ENCODE results near the gene DOCK9.
A peak's percentile ranks its signal among the peaks of the same experiment; 100 is the strongest.

Gene DOCK9

DNA sequence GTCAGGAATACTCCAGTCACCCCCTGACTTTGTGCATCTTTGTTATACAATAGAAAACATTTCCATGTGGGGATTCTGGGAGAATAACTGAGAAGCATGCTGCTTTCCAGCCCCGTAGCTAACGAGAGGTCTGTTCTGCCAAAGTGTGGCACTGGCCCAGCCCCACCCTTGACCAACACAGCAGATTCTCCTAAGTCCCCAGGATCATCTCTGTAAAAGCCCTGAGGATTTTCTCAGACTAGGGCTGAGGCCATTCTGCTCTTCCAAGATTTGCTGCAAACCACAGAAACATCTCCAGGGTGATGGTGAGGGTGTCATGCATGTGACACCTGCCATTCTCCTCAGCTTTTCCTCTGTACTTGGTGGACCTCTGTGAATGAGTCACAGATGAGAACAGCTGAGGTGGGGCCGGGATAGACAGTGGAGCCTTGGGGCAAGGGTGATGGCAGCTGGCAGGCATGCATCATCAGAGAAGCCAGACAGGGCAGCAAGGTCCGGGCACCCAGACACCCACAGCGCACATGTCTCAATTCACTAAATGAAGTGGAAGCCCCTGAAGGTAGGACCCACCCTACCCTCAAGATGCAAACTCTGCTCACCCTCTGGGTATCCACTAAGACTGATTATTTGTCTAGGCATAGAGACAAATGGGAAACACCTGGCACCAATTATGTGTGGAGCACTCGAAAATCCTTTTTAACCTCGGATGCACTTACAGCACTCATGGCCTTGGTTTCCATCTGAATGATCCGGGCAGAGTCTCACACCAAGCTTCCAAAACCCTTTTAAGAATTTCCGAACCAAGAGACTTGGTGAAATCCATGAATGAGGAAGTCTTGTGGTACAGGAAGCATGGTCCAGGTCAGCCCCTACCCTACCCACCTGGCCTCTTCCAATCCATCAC is 20.1 kb upstream of the DOCK9 start:
- no peak overlapping the region for H3K23ac ChIP-seq (ENCODE audit: low read length)
- H2BK12ac ChIP-seq (ENCODE audit: low read length), result no peak overlapping the region
- no peak overlapping the region for H3K27ac ChIP-seq (ENCODE audit: low read depth, low read length)
- no peaks in the 10 kb centered on the region for H3K36me3 ChIP-seq (ENCODE audit: control insufficient read depth in 1 of 2, insufficient read depth in 2 of 2, low read length in 2 of 2)
- no peak overlapping the region for H3K18ac ChIP-seq (ENCODE audit: low read length)
- no peak overlapping the region for H2AK5ac ChIP-seq (ENCODE audit: low read length)
- H3K9me3 ChIP-seq (ENCODE audit: insufficient read depth, low read depth, low read length), result no peaks in the 10 kb centered on the region
- H3K79me2 ChIP-seq (ENCODE audit: control insufficient read depth, insufficient read depth, low read length, poor library complexity), result no peaks in the 10 kb centered on the region
- H3K27me3 ChIP-seq (ENCODE audit: insufficient read depth, low read length), result no peaks in the 10 kb centered on the region
- no peak overlapping the region for H3K9ac ChIP-seq (ENCODE audit: low read length)
- H3K4ac ChIP-seq (ENCODE audit: low read depth, low read length), result no peak overlapping the region
- no peak overlapping the region for H4K8ac ChIP-seq (ENCODE audit: low read depth, low read length)
- H2BK5ac ChIP-seq (ENCODE audit: low read depth, low read length, poor library complexity), result no peak overlapping the region
- peak; percentile 93 to 96 for DNase-seq
- no peak overlapping the region for H3K4me2 ChIP-seq (ENCODE audit: low read length)
- no peak overlapping the region for H3K14ac ChIP-seq (ENCODE audit: low read length)
- no CpG with 5 or more reads among the region's 9 CpGs for WGBS (ENCODE audit: extremely low coverage, insufficient coverage, insufficient read length)
- H2BK120ac ChIP-seq (ENCODE audit: insufficient read depth, low read length, poor library complexity), result no peak overlapping the region
- H3K79me1 ChIP-seq (ENCODE audit: low read length), result no peaks in the 10 kb centered on the region
- H4K91ac ChIP-seq (ENCODE audit: low read depth, low read length), result no peak overlapping the region
- no peak overlapping the region for H2AFZ ChIP-seq (ENCODE audit: insufficient read depth, low read length, poor library complexity)
- H3K4me3 ChIP-seq (ENCODE audit: low read depth, low read length), result no peak overlapping the region
- H4K12ac ChIP-seq (ENCODE audit: low read depth, low read length), result no peak overlapping the region
- H3K4me1 ChIP-seq (ENCODE audit: control insufficient read depth in 1 of 2, insufficient read depth in 2 of 2, low read length in 2 of 2), result peaks cover 0 to 7% of the 10 kb centered on the region in 2 experiments

DNA sequence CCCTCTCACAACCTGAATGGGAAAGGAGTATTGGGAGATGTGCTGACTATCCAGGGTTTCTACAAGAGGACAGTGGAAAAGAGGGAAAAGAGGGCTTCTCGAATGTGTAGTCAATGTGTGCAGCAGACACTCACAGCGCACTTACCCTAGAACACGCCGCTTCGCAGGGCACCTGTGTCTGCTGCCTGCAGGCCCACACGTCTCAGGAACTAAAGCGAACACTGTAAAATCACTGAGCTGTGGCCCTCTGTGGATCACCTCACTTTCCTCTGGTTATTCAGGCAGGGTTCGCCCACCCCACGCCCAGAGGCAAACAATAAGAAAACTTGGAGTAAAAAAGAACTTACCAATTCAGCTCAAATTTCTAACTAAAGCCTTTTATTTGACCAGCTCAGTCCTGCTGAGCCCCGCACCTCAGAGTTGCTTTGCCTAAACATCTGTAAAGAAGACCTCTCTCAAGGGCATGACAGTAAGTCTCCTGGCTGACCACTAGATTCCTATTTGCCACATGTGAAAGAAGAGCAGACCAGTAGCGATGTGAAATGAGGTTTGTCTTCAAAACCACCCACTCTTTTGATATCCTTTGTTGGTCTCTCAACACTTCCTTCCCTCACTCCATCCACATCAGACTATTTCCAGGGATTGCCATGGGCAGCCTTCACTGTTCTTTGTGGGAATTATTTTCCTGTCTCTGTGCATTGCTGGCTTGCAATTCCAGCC is 19.3 kb upstream of the DOCK9 start:
- Histone ChIP-seq H2BK12ac (ENCODE audit: low read length) (no peak overlapping the region), H2AK5ac (ENCODE audit: low read length) (no peak overlapping the region), H2BK120ac (ENCODE audit: insufficient read depth, low read length, poor library complexity) (no peak overlapping the region), H3K27ac (ENCODE audit: low read depth, low read length) (no peak overlapping the region), H4K91ac (ENCODE audit: low read depth, low read length) (no peak overlapping the region), H3K23ac (ENCODE audit: low read length) (no peak overlapping the region), H3K79me2 (ENCODE audit: control insufficient read depth, insufficient read depth, low read length, poor library complexity) (no peaks in the 10 kb centered on the region), H2AFZ (ENCODE audit: insufficient read depth, low read length, poor library complexity) (no peak overlapping the region), H4K8ac (ENCODE audit: low read depth, low read length) (no peak overlapping the region), H3K14ac (ENCODE audit: low read length) (no peak overlapping the region), H3K9ac (ENCODE audit: low read length) (no peak overlapping the region), H3K79me1 (ENCODE audit: low read length) (no peaks in the 10 kb centered on the region), H4K12ac (ENCODE audit: low read depth, low read length) (no peak overlapping the region), H3K9me3 (ENCODE audit: insufficient read depth, low read depth, low read length) (no peaks in the 10 kb centered on the region), H3K4me3 (ENCODE audit: low read depth, low read length) (no peak overlapping the region), H2BK5ac (ENCODE audit: low read depth, low read length, poor library complexity) (no peak overlapping the region), H3K4me1 (ENCODE audit: control insufficient read depth in 1 of 2, insufficient read depth in 2 of 2, low read length in 2 of 2) (peaks cover 0 to 7% of the 10 kb centered on the region in 2 experiments), H3K18ac (ENCODE audit: low read length) (no peak overlapping the region), H3K27me3 (ENCODE audit: insufficient read depth, low read length) (no peaks in the 10 kb centered on the region), H3K4me2 (ENCODE audit: low read length) (no peak overlapping the region), H3K4ac (ENCODE audit: low read depth, low read length) (no peak overlapping the region), H3K36me3 (ENCODE audit: control insufficient read depth in 1 of 2, insufficient read depth in 2 of 2, low read length in 2 of 2) (peaks cover 0 to under 1% of the 10 kb centered on the region in 2 experiments)
- no CpG with 5 or more reads among the region's 11 CpGs for WGBS (ENCODE audit: extremely low coverage, insufficient coverage, insufficient read length)
- DNase-seq, result no peak

DNA sequence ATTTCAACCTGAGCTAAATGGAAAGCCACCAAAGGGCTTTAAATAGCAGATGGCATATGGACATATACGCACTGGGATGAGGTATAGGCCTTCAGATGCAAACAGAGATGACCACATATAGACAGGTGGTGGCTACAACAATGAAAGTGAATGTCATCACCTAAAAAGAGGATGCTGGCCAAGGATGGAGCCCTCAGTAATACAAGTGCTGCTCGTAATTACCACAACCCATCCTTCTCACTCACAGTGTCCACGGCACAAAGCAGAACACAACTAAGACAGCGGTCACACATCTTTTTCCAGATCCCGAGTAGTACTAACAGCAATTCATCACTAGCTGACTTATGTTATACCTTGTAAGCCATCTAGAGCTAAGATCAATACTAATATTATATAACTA is 18.2 kb upstream of the DOCK9 start:
- H3K9ac ChIP-seq (ENCODE audit: low read length), result no peak overlapping the region
- no peak overlapping the region for H3K23ac ChIP-seq (ENCODE audit: low read length)
- H3K4ac ChIP-seq (ENCODE audit: low read depth, low read length), result no peak overlapping the region
- H2BK120ac ChIP-seq (ENCODE audit: insufficient read depth, low read length, poor library complexity), result no peak overlapping the region
- WGBS (ENCODE audit: extremely low coverage, insufficient coverage, insufficient read length), result no CpG with 5 or more reads among the region's 5 CpGs
- H3K27me3 ChIP-seq (ENCODE audit: insufficient read depth, low read length), result no peaks in the 10 kb centered on the region
- H3K4me1 ChIP-seq (ENCODE audit: control insufficient read depth in 1 of 2, insufficient read depth in 2 of 2, low read length in 2 of 2), result peaks cover 0 to 7% of the 10 kb centered on the region in 2 experiments
- H3K9me3 ChIP-seq (ENCODE audit: insufficient read depth, low read depth, low read length), result no peaks in the 10 kb centered on the region
- no peak overlapping the region for H3K14ac ChIP-seq (ENCODE audit: low read length)
- no peak overlapping the region for H4K91ac ChIP-seq (ENCODE audit: low read depth, low read length)
- no peak overlapping the region for H3K4me2 ChIP-seq (ENCODE audit: low read length)
- DNase-seq, result no peak
- H2BK12ac ChIP-seq (ENCODE audit: low read length), result no peak overlapping the region
- no peak overlapping the region for H3K4me3 ChIP-seq (ENCODE audit: low read depth, low read length)
- H2AK5ac ChIP-seq (ENCODE audit: low read length), result no peak overlapping the region
- H3K79me2 ChIP-seq (ENCODE audit: control insufficient read depth, insufficient read depth, low read length, poor library complexity), result no peaks in the 10 kb centered on the region
- no peak overlapping the region for H4K8ac ChIP-seq (ENCODE audit: low read depth, low read length)
- H2BK5ac ChIP-seq (ENCODE audit: low read depth, low read length, poor library complexity), result no peak overlapping the region
- no peak overlapping the region for H4K12ac ChIP-seq (ENCODE audit: low read depth, low read length)
- H2AFZ ChIP-seq (ENCODE audit: insufficient read depth, low read length, poor library complexity), result no peak overlapping the region
- H3K79me1 ChIP-seq (ENCODE audit: low read length), result no peaks in the 10 kb centered on the region
- no peak overlapping the region for H3K27ac ChIP-seq (ENCODE audit: low read depth, low read length)
- no peak overlapping the region for H3K18ac ChIP-seq (ENCODE audit: low read length)
- peaks cover 0 to 2% of the 10 kb centered on the region in 2 experiments for H3K36me3 ChIP-seq (ENCODE audit: control insufficient read depth in 1 of 2, insufficient read depth in 2 of 2, low read length in 2 of 2)

DNA sequence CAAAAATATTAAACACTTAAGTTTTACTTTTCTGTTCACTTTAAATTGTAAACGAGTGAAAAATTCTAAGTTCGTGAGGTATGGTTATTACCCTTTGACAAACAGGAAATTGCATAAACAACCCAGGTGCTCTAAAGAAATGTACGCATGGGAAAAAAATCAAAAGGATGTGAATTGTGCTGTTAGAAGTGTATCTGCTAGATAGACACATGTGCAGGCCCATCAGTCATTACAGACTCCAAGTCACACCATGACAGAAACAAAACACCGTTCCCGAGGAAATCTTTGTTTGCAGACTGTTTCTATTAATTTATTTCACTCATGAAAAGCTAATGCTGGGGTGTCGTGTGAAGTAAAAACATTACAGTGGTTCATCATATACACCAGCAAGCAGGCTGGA is 17.0 kb upstream of the DOCK9 start:
- Histone ChIP-seq H3K23ac (ENCODE audit: low read length) (no peak overlapping the region), H3K36me3 (ENCODE audit: control insufficient read depth in 1 of 2, insufficient read depth in 2 of 2, low read length in 2 of 2) (peaks cover 0 to 2% of the 10 kb centered on the region in 2 experiments), H3K18ac (ENCODE audit: low read length) (no peak overlapping the region), H4K91ac (ENCODE audit: low read depth, low read length) (no peak overlapping the region), H3K4me3 (ENCODE audit: low read depth, low read length) (no peak overlapping the region), H3K4me1 (ENCODE audit: control insufficient read depth in 1 of 2, insufficient read depth in 2 of 2, low read length in 2 of 2) (peaks cover 0 to 7% of the 10 kb centered on the region in 2 experiments), H3K4me2 (ENCODE audit: low read length) (no peak overlapping the region), H3K14ac (ENCODE audit: low read length) (no peak overlapping the region), H4K8ac (ENCODE audit: low read depth, low read length) (no peak overlapping the region), H2BK12ac (ENCODE audit: low read length) (no peak overlapping the region), H3K9me3 (ENCODE audit: insufficient read depth, low read depth, low read length) (no peaks in the 10 kb centered on the region), H2BK5ac (ENCODE audit: low read depth, low read length, poor library complexity) (no peak overlapping the region), H3K27me3 (ENCODE audit: insufficient read depth, low read length) (no peaks in the 10 kb centered on the region), H3K79me2 (ENCODE audit: control insufficient read depth, insufficient read depth, low read length, poor library complexity) (no peaks in the 10 kb centered on the region), H2AK5ac (ENCODE audit: low read length) (no peak overlapping the region), H3K79me1 (ENCODE audit: low read length) (no peaks in the 10 kb centered on the region), H2AFZ (ENCODE audit: insufficient read depth, low read length, poor library complexity) (no peak overlapping the region), H3K4ac (ENCODE audit: low read depth, low read length) (no peak overlapping the region), H3K9ac (ENCODE audit: low read length) (no peak overlapping the region), H2BK120ac (ENCODE audit: insufficient read depth, low read length, poor library complexity) (no peak overlapping the region), H3K27ac (ENCODE audit: low read depth, low read length) (no peak overlapping the region), H4K12ac (ENCODE audit: low read depth, low read length) (no peak overlapping the region)
- no CpG with 5 or more reads among the region's 6 CpGs for WGBS (ENCODE audit: extremely low coverage, insufficient coverage, insufficient read length)
- peak; percentile 16 to 86 for DNase-seq

All from trophoblast cell (in vitro differentiated cells and primary cell).